Left forelimb (tissue), 1 donor: Measurements from ENCODE around the gene RAP1GAP2.
A peak's percentile ranks its signal among the peaks of the same experiment; 100 is the strongest.

ENCODE experiments used
- DNase-seq: peaks from one replicate; pipeline ENCODE4 v3.0.0-alpha.2; 2018; ENCODE audit warnings: low spot score

Gene RAP1GAP2

GRCh38 chr17:2911755-2912111 is 115.5 kb downstream of the RAP1GAP2 start:
- DNase-seq: no peak

GRCh38 chr17:2912754-2913153 is 116.5 kb downstream of the RAP1GAP2 start:
- no peak for DNase-seq

GRCh38 chr17:2916461-2916860 is 120.2 kb downstream of the RAP1GAP2 start:
- no peak for DNase-seq

- no peak for DNase-seq
Observed at GRCh38 chr17:2921443-2921842, 125.2 kb downstream of the RAP1GAP2 start.

DNA sequence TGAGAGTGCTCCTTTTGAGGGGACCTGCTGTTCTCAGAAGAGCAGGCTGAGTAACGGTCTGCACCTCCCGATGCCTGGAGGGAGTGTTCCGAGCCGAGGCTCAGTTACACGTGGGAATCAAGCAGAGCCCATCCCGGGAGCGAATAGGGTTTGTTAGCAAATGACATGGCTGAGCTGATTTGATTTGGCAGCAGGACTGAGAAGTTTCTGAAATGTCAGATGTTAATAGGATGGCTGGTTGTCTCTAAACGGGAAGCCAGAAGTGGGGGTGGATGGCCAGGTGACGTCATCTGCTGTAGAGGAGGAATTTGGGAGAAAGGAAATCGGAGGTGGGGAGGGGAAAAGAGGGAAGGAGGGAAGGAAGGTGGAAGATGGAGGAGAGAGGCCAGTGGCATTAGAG is 128.0 kb downstream of the RAP1GAP2 start:
- no peak for DNase-seq

GRCh38 chr17:2925011-2925410 is 128.8 kb downstream of the RAP1GAP2 start:
- no peak for DNase-seq

DNA sequence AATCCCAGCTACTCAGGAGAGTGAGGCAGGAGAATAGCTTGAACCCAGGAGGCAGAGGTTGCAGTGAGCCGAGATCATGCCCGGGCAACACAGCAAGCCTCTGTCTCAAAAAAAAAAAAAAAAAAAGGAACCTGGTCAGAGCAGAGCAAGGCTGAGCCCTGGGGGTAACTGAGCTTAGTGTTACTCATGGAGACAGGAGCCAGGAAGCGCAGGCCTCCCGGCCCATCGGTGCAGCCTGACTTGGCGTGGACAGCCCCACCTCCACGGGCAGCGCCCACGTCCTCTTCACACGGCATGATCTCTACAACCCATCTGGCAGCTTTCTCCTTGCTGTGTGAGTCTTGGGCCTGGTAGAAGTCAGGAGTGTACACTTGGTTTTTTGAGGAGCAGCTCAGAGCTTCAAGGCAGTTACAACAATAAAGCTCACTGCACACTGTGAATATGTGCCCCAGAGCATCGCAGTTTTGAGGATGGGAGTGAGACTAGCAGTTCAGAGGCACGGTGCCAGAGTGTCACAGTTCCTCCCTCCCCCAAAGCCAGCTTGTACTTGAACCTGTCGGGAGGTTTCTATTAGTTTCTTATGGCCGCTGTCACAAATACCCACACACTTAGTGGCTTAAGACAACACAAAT is 129.9 kb downstream of the RAP1GAP2 start:
- DNase-seq: no peak

GRCh38 chr17:2928294-2928890 is 132.2 kb downstream of the RAP1GAP2 start:
- no peak for DNase-seq

GRCh38 chr17:2929881-2930533 is 133.8 kb downstream of the RAP1GAP2 start:
- no peak for DNase-seq

- DNase-seq: no peak
Observed at GRCh38 chr17:2931876-2932275, 135.6 kb downstream of the RAP1GAP2 start.

GRCh38 chr17:2932946-2933345 is 136.7 kb downstream of the RAP1GAP2 start:
- DNase-seq: no peak

DNA sequence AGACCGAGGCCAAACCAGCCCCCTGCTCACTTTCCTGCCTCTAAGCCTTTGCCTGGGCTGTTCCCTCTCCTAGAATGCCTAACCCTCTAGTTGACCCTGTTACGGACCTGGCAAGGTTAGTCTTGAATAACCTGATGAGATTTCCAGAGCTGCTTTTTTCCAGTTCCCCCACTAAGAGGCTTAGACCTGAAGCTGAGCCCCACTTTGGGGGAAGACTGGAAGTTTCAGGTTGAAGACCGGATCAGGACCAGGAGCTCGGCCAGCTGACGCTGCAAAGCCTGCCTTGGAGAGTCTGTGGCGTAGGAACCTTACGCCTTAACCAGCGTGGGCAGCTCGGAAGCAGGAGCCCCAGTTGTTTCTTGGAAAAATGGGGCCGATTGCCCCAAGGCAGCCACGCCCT is 137.4 kb downstream of the RAP1GAP2 start:
- no peak for DNase-seq

DNA sequence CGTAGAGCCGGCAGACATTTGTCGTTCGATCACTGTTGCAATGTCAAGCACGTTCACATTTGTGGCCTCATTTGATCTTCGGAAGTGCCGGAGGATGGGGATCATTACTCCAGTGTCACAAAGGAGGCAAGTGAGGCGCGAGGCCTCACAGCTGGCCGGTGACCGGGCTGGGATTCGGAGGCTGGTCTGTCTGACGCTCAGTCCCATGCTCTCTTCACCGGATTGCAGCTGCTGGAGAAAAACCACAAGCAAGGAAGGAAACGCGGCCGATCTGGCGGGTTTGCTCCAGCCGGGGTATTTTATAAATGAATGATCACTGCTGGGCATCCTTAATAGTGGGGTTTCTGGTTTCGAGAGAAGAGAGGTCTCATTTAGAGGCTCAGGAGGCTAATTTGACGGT is 139.4 kb downstream of the RAP1GAP2 start:
- no peak for DNase-seq

- DNase-seq: no peak
Observed at GRCh38 chr17:2936351-2936750, 140.1 kb downstream of the RAP1GAP2 start.

DNA sequence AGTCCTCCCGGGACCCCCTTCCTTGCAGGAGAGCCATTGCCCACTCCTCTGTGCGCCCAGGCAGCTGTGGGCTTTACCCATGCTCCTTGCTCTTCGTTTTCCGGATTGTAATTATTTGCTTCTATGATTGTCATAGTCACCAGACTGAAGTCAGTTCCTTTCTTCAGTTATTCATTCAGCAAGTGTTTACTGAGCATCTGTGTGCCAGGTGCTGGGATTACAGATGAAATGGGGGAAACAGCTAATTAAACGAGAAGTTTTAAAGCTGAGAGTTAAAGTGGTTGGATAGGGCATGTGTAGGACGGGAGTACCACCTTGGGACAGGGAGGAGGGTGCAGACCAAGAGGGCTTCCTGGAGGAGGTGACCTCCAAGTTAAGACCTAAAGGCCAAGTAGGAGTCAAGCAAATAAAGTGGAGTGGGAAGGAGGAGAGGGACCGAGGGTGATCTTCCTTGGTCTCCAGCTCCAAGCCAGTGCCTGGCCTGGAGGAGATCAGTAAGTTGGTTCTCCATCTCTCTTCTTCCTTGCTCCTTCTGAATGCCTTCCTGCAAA is 140.6 kb downstream of the RAP1GAP2 start:
- DNase-seq: no peak

- DNase-seq: no peak
Observed at GRCh38 chr17:2937331-2938003, 141.2 kb downstream of the RAP1GAP2 start.

- no peak for DNase-seq
Observed at GRCh38 chr17:2939714-2940351, 143.6 kb downstream of the RAP1GAP2 start.

DNA sequence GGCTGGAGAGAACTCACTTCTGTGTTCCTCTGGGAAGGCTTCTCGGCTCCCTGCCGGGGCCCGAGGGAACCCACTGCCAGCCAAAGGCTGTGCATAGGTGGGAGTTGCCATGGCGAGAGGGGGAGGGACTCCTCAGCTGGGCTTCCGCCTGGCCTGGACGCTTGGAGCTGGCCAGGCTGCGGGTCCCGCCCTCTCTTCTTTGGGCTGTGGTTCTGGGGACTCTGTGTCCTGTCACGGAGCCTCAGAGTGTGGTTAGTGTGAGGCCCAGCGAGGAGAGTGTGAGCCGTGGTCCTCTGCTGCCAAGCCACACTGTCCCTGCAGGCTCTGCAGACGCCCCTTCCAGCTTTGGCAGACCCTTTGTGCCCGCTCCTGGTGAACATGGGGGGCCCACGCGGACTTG is 144.1 kb downstream of the RAP1GAP2 start:
- no peak for DNase-seq

DNA sequence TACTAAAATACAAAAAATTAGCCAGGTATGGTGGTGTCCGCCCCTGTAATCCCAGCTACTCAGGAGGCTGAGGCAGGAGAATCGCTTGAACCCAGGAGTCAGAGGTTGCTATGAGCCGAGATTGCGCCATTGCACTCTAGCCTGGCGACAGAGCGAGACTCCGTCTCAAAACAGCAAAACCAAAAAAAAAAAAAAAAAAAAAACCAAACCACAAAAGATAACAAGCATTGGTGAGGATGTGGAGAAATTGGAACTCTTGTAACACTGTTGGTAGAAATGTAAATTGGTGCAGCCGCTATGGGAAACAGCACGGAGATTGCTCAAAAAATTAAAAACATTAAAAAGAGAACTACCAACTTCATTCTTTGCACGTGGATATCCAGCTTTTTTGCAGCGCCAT is 147.7 kb downstream of the RAP1GAP2 start:
- peak; percentile 11 for DNase-seq

DNA sequence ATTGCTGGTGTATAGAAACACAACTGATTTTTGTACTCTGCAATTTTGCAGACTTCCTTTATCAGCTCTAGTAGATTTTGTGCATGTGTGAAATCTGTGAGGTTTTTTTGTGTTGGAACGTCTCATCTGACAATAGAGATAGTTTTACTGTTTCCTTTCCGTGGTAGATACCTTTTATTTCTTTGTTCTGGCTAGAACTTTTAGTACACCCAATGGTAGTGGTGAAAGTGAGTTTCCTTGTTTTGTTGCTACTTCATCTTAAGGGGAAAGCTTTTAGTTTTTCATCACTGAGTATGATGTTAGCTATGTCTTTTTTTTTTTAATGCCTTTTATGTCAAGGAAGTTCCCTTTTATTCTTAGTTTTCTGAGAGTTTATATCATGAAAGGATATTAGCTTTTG is 149.1 kb downstream of the RAP1GAP2 start:
- no peak for DNase-seq

GRCh38 chr17:2946144-2946543 is 149.9 kb downstream of the RAP1GAP2 start:
- no peak for DNase-seq

DNA sequence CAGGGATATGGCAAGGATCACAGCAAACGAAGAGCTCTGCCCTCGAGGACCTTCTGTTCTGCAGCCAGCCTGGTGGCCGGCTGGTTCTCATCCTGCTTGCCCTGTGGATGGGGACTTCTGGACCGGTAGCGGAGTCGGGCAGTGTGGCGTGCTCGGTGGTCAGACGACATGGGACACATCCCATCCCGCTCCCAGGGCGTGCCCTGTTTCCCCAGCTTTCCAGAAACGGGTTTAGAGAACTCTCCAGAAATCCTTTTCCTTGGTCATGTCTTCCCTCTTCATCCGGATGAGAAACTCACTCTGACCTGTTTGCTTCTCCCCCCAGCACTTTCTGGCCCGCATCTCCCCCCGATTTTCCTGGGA is 151.3 kb downstream of the RAP1GAP2 start:
- DNase-seq: no peak
